GM12878 (cell line): ENCODE data around the gene SYCE1L. TPM values are rescaled to one million over a fixed set of nuclear protein-coding genes. Genes with fewer than 3 reads are reported as not detected.

Source experiments
- BHLHE40 ChIP-seq, 2 experiments: fragments of 450-650 bp in 1 of 2; IDR thresholded peaks; 2 replicates each; pipeline ENCODE4 v1.6.1; 2011 to 2017; ENCODE audit warnings: low read depth in 2 of 2, borderline replicate concordance in 1 of 2, improper control_type of control experiment in 1 of 2, low read length in 1 of 2, mild to moderate bottlenecking in 1 of 2
- CREM ChIP-seq: IDR thresholded peaks from 2 replicates; pipeline ENCODE4 v1.6.1; 2014; ENCODE audit warnings: antibody characterized with exemption, low read depth
- E2F8 ChIP-seq: fragments of 450-650 bp; IDR thresholded peaks from 2 replicates; pipeline ENCODE4 v1.6.1; 2018; ENCODE audit warnings: mild to moderate bottlenecking, low read depth, moderate library complexity; ENCODE audit not compliant: partially characterized antibody
- EED ChIP-seq: sonication (generic); IDR thresholded peaks from 2 replicates; pipeline ENCODE4 v1.6.1; 2016; ENCODE audit warnings: antibody characterized with exemption, low read depth
- ESRRA ChIP-seq: IDR thresholded peaks from 2 replicates; pipeline ENCODE4 v1.6.1; 2012; ENCODE audit warnings: mild to moderate bottlenecking, low read length, improper control_type of control experiment
- ETV6 ChIP-seq, 2 experiments: fragments of 450-650 bp in 1 of 2; IDR thresholded peaks in 1 of 2; conservative IDR thresholded peaks in 1 of 2; 2 replicates each; pipeline ENCODE4 v1.6.1; 2014; ENCODE audit warnings: antibody characterized with exemption in 1 of 2, borderline replicate concordance in 1 of 2, low read depth in 1 of 2, mild to moderate bottlenecking in 1 of 2, moderate library complexity in 1 of 2
- IRF5 ChIP-seq: fragments of 450-650 bp; IDR thresholded peaks from 2 replicates; pipeline ENCODE4 v1.6.1; 2017; ENCODE audit warnings: borderline replicate concordance
- JUNB ChIP-seq: IDR thresholded peaks from 2 replicates; pipeline ENCODE4 v1.6.1; 2016; ENCODE audit warnings: antibody characterized with exemption, mild to moderate bottlenecking
- KLF5 ChIP-seq: fragments of 450-650 bp; IDR thresholded peaks from 2 replicates; pipeline ENCODE4 v1.6.1; 2014; ENCODE audit warnings: mild to moderate bottlenecking; ENCODE audit not compliant: partially characterized antibody
- NFYB ChIP-seq: IDR thresholded peaks from 2 replicates; pipeline ENCODE4 v1.6.1; 2011; ENCODE audit warnings: low read depth, mild to moderate bottlenecking, low read length, improper control_type of control experiment, moderate library complexity; ENCODE audit not compliant: insufficient read depth
- NRF1 ChIP-seq: conservative IDR thresholded peaks from 2 replicates; pipeline ENCODE4 v1.6.1; 2011; ENCODE audit warnings: mild to moderate bottlenecking, low read depth, low read length, improper control_type of control experiment
- PAX8 ChIP-seq: fragments of 450-650 bp; IDR thresholded peaks from 2 replicates; pipeline ENCODE4 v1.6.1; 2017; ENCODE audit warnings: mild to moderate bottlenecking, moderate library complexity
- PRDM15 ChIP-seq: fragments of 450-650 bp; formaldehyde crosslinking; IDR thresholded peaks from 2 replicates; pipeline ENCODE4 v1.4.0; 2020; ENCODE audit warnings: mild to moderate bottlenecking, moderate library complexity
- RFX5 ChIP-seq: IDR thresholded peaks from 2 replicates; pipeline ENCODE4 v1.6.1; 2011; ENCODE audit warnings: low read depth, low read length, improper control_type of control experiment
- SKIL ChIP-seq: fragments of 450-650 bp; IDR thresholded peaks from 2 replicates; pipeline ENCODE4 v1.6.1; 2017; ENCODE audit warnings: mild to moderate bottlenecking, low read depth, inconsistent platforms; ENCODE audit not compliant: poor library complexity, severe bottlenecking
- SP1 ChIP-seq: IDR thresholded peaks from one replicate; pipeline ENCODE4 v1.6.1; 2011; ENCODE audit warnings: low read depth, low read length
- STAT3 ChIP-seq: IDR thresholded peaks from 2 replicates; pipeline ENCODE4 v1.6.1; 2011; ENCODE audit warnings: low read depth, low read length, improper control_type of control experiment
- TCF7 ChIP-seq: IDR thresholded peaks from 2 replicates; pipeline ENCODE4 v1.6.1; 2014; ENCODE audit warnings: antibody characterized with exemption, borderline replicate concordance
- polyA plus RNA-seq, 11 experiments: library from polyadenylated mRNA; depleted of rRNA in 4 of 11; unstranded in 6 of 11; stranded (reverse) in 5 of 11; fragments of >200 nt; fragmentation: Nextera tagmentation in 4 of 11; fragmentation: Illumina TruSeq in 1 of 11; extraction: Ambion mirVana in 4 of 11; extraction: Trizol in 1 of 11; gene quantifications; 1 replicate in 1 of 11; 2 replicates in 10 of 11; pipeline versions ENCODE4 v1.2.1 to v1.2.3, GENCODE V29; 2011 to 2016; ENCODE audit warnings: inconsistent platforms in 2 of 11, missing spikeins in 2 of 11, low read depth in 1 of 11
- total RNA-seq, 4 experiments: library from RNA; depleted of rRNA in 3 of 4; stranded (reverse); fragments of >200 nt in 3 of 4; fragmentation: Illumina TruSeq in 1 of 4; extraction: Trizol in 1 of 4; gene quantifications; 2 replicates each; pipeline versions ENCODE4 v1.2.1 to v1.2.3, GENCODE V29; 2013 to 2021

SYCE1L gene
- total and polyA plus RNA-seq, 10 of the 15 experiments (the other 5 are each of a cell fraction or from before 2014, with no cell fraction given) = 0.35 to 4.6 (median 0.91) TPM; not detected in 5

GRCh38 chr16:77190478-77191258 is 8.5 kb upstream of the SYCE1L start, which contains the start of gene MON1B (continued):
- TF ChIP-seq IRF5 (no peak), TCF7 (no peak), NRF1 (no peak), JUNB (no peak), PAX8 (no peak), E2F8 (peak; percentile 90), SP1 (peak; percentile 95), SKIL (peak; percentile 36), STAT3 (no peak), ESRRA (no peak), BHLHE40 (IDR thresholded peaks at IDR 0.05; ENCODE audit: borderline replicate concordance in 1 of 2, low read depth in 2 of 2, low read length in 1 of 2) (peak in 1 of 2 experiments; percentile 13; a peak in 1 of 4 replicates), CREM (peak; percentile 59), ETV6 (conservative IDR thresholded peaks at IDR 0.05 in 1 of 2, IDR thresholded peaks at IDR 0.05 in 1 of 2; ENCODE audit: borderline replicate concordance in 1 of 2, low read depth in 1 of 2) (peak in 1 of 2 experiments; percentile 98; a peak in 2 of 4 replicates), PRDM15 (no peak), NFYB (peak; percentile 96), KLF5 (no peak), RFX5 (peak; percentile 84), EED (peak; percentile 72)
